ENCODE results near the gene TRA2B.

Gene TRA2B

GRCh38 chr3:185887066-185887465 is 50.7 kb downstream of the TRA2B start:
- TF ChIP-seq RARB (CRISPR knock-in tag; IDR thresholded peaks at IDR 0.05) = no peak
- TF ChIP-seq BACH2 (CRISPR knock-in tag; IDR thresholded peaks at IDR 0.05; ENCODE audit: borderline replicate concordance) = no peak
- TF ChIP-seq, protein P1, sequence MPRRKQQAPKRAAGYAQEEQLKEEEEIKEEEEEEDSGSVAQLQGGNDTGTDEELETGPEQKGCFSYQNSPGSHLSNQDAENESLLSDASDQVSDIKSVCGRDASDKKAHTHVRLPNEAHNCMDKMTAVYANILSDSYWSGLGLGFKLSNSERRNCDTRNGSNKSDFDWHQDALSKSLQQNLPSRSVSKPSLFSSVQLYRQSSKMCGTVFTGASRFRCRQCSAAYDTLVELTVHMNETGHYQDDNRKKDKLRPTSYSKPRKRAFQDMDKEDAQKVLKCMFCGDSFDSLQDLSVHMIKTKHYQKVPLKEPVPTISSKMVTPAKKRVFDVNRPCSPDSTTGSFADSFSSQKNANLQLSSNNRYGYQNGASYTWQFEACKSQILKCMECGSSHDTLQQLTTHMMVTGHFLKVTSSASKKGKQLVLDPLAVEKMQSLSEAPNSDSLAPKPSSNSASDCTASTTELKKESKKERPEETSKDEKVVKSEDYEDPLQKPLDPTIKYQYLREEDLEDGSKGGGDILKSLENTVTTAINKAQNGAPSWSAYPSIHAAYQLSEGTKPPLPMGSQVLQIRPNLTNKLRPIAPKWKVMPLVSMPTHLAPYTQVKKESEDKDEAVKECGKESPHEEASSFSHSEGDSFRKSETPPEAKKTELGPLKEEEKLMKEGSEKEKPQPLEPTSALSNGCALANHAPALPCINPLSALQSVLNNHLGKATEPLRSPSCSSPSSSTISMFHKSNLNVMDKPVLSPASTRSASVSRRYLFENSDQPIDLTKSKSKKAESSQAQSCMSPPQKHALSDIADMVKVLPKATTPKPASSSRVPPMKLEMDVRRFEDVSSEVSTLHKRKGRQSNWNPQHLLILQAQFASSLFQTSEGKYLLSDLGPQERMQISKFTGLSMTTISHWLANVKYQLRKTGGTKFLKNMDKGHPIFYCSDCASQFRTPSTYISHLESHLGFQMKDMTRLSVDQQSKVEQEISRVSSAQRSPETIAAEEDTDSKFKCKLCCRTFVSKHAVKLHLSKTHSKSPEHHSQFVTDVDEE (CRISPR knock-in tag; IDR thresholded peaks at IDR 0.05) = no peak
- no peak for TF ChIP-seq ZNF565 (CRISPR knock-in tag; conservative IDR thresholded peaks at IDR 0.05; ENCODE audit: low read depth)
- TF ChIP-seq, protein P2, sequence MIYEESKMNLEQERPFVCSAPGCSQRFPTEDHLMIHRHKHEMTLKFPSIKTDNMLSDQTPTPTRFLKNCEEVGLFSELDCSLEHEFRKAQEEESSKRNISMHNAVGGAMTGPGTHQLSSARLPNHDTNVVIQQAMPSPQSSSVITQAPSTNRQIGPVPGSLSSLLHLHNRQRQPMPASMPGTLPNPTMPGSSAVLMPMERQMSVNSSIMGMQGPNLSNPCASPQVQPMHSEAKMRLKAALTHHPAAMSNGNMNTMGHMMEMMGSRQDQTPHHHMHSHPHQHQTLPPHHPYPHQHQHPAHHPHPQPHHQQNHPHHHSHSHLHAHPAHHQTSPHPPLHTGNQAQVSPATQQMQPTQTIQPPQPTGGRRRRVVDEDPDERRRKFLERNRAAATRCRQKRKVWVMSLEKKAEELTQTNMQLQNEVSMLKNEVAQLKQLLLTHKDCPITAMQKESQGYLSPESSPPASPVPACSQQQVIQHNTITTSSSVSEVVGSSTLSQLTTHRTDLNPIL (CRISPR knock-in tag; IDR thresholded peaks at IDR 0.05; ENCODE audit: low read depth) = no peak
- TF ChIP-seq TOX (CRISPR knock-in tag; IDR thresholded peaks at IDR 0.05; ENCODE audit: borderline replicate concordance) = no peak
- TF ChIP-seq GLIS3 (CRISPR knock-in tag; IDR thresholded peaks at IDR 0.05) = no peak
- no peak for TF ChIP-seq PPARA (CRISPR knock-in tag; IDR thresholded peaks at IDR 0.05; ENCODE audit: borderline replicate concordance)
- TF ChIP-seq ZFP3 (CRISPR knock-in tag; IDR thresholded peaks at IDR 0.05) = no peak
- no peak for TF ChIP-seq ZNF70 (CRISPR knock-in tag; IDR thresholded peaks at IDR 0.05)
- TF ChIP-seq, protein P3, sequence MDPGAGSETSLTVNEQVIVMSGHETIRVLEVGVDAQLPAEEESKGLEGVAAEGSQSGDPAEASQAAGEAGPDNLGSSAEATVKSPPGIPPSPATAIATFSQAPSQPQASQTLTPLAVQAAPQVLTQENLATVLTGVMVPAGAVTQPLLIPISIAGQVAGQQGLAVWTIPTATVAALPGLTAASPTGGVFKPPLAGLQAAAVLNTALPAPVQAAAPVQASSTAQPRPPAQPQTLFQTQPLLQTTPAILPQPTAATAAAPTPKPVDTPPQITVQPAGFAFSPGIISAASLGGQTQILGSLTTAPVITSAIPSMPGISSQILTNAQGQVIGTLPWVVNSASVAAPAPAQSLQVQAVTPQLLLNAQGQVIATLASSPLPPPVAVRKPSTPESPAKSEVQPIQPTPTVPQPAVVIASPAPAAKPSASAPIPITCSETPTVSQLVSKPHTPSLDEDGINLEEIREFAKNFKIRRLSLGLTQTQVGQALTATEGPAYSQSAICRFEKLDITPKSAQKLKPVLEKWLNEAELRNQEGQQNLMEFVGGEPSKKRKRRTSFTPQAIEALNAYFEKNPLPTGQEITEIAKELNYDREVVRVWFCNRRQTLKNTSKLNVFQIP (CRISPR knock-in tag; IDR thresholded peaks at IDR 0.05; ENCODE audit: borderline replicate concordance, low read depth) = no peak
- TF ChIP-seq ZFP30 (CRISPR knock-in tag; IDR thresholded peaks at IDR 0.05) = no peak
- TF ChIP-seq ARNTL (CRISPR knock-in tag; IDR thresholded peaks at IDR 0.05; ENCODE audit: borderline replicate concordance, low read depth) = no peak
- no peak for TF ChIP-seq ESRRG (CRISPR knock-in tag; IDR thresholded peaks at IDR 0.05)
- ATAC-seq = no peak

GRCh38 chr3:185884641-185885040 is 53.2 kb downstream of the TRA2B start:
- no peak for TF ChIP-seq CSRNP3 (CRISPR knock-in tag; IDR thresholded peaks at IDR 0.05)
- no peak for TF ChIP-seq ZNF70 (CRISPR knock-in tag; IDR thresholded peaks at IDR 0.05)
- TF ChIP-seq ZNF565 (CRISPR knock-in tag; conservative IDR thresholded peaks at IDR 0.05; ENCODE audit: low read depth) = no peak
- TF ChIP-seq ZFP3 (CRISPR knock-in tag; IDR thresholded peaks at IDR 0.05) = no peak
- TF ChIP-seq, protein P2 (CRISPR knock-in tag; IDR thresholded peaks at IDR 0.05; ENCODE audit: low read depth) = no peak
- no peak for TF ChIP-seq OSR1 (CRISPR knock-in tag; IDR thresholded peaks at IDR 0.05)
- TF ChIP-seq BACH2 (CRISPR knock-in tag; IDR thresholded peaks at IDR 0.05; ENCODE audit: borderline replicate concordance) = no peak
- TF ChIP-seq SNAI2 (CRISPR knock-in tag; IDR thresholded peaks at IDR 0.05) = no peak
- no peak for TF ChIP-seq TOX (CRISPR knock-in tag; IDR thresholded peaks at IDR 0.05; ENCODE audit: borderline replicate concordance)
- TF ChIP-seq CSDC2 (CRISPR knock-in tag; IDR thresholded peaks at IDR 0.05) = no peak
- no peak for TF ChIP-seq PATZ1 (CRISPR knock-in tag; IDR thresholded peaks at IDR 0.05; ENCODE audit: borderline replicate concordance)
- TF ChIP-seq PPARA (CRISPR knock-in tag; IDR thresholded peaks at IDR 0.05; ENCODE audit: borderline replicate concordance) = no peak
- TF ChIP-seq ZFP30 (CRISPR knock-in tag; IDR thresholded peaks at IDR 0.05) = no peak
- TF ChIP-seq RARB (CRISPR knock-in tag; IDR thresholded peaks at IDR 0.05) = no peak
- TF ChIP-seq, protein P1 (CRISPR knock-in tag; IDR thresholded peaks at IDR 0.05) = no peak
- TF ChIP-seq ISL1 (CRISPR knock-in tag; IDR thresholded peaks at IDR 0.05) = no peak
- no peak for TF ChIP-seq ZC3H10 (CRISPR knock-in tag; IDR thresholded peaks at IDR 0.05)
- TF ChIP-seq, protein P3 (CRISPR knock-in tag; IDR thresholded peaks at IDR 0.05; ENCODE audit: borderline replicate concordance, low read depth) = no peak
- no peak for TF ChIP-seq ZNF8 (CRISPR knock-in tag; IDR thresholded peaks at IDR 0.05)
- no peak for TF ChIP-seq GLIS3 (CRISPR knock-in tag; IDR thresholded peaks at IDR 0.05)
- ATAC-seq = no peak
